HepG2 (cell line): ENCODE measurements around the gene RUSC1. TPM values are rescaled to one million over a fixed set of nuclear protein-coding genes. Genes with fewer than 3 reads are reported as not detected.

Experiments used
- CBX1 ChIP-seq: IDR thresholded peaks from one replicate; pipeline ENCODE4 v1.6.1; 2016; ENCODE audit warnings: antibody characterized with exemption, low read depth
- CEBPG ChIP-seq: IDR thresholded peaks from 2 replicates; pipeline ENCODE4 v1.6.1; 2016
- CREM ChIP-seq, 2 experiments: sonication (generic) in 1 of 2; formaldehyde crosslinking in 1 of 2; IDR thresholded peaks; 2 replicates each; pipeline versions ENCODE4 v1.4.0 to v1.6.1; 2016 to 2020; ENCODE audit warnings: antibody characterized with exemption in 1 of 2, mild to moderate bottlenecking in 1 of 2, missing genetic modification reagents in 1 of 2
- HMGA1 ChIP-seq: sonication (generic); formaldehyde crosslinking; conservative IDR thresholded peaks from 2 replicates; pipeline ENCODE4 v1.4.0; 2020; ENCODE audit warnings: missing genetic modification reagents
- NCOA5 ChIP-seq: sonication (generic); formaldehyde crosslinking; IDR thresholded peaks from 2 replicates; pipeline ENCODE4 v1.4.0; 2020; ENCODE audit warnings: missing genetic modification reagents
- RFXAP ChIP-seq: sonication (generic); formaldehyde crosslinking; IDR thresholded peaks from 2 replicates; pipeline ENCODE4 v1.4.0; 2020; ENCODE audit warnings: missing genetic modification reagents, borderline replicate concordance
- STAT5B ChIP-seq: sonication (generic); formaldehyde crosslinking; IDR thresholded peaks from 2 replicates; pipeline ENCODE4 v1.4.0; 2020; ENCODE audit warnings: missing genetic modification reagents
- TAF1 ChIP-seq: sonication (generic); formaldehyde crosslinking; IDR thresholded peaks from 2 replicates; pipeline ENCODE4 v1.4.0; 2020; ENCODE audit warnings: missing genetic modification reagents
- YY1 ChIP-seq: IDR thresholded peaks from 2 replicates; pipeline ENCODE4 v1.6.1; 2011; ENCODE audit warnings: low read length, low read depth, moderate library complexity, mild to moderate bottlenecking; ENCODE audit not compliant: insufficient read depth, insufficient replicate concordance
- ZEB1 ChIP-seq: IDR thresholded peaks from 2 replicates; pipeline ENCODE4 v1.6.1; 2012; ENCODE audit warnings: mild to moderate bottlenecking, low read depth, inconsistent platforms; ENCODE audit not compliant: insufficient replicate concordance
- ZNF230 ChIP-seq: sonication (generic); formaldehyde crosslinking; IDR thresholded peaks from 2 replicates; pipeline ENCODE4 v1.4.0; 2020; ENCODE audit warnings: mild to moderate bottlenecking, missing genetic modification reagents
- ZNF761 ChIP-seq: sonication (generic); formaldehyde crosslinking; conservative IDR thresholded peaks from 2 replicates; pipeline ENCODE4 v1.4.0; 2020; ENCODE audit warnings: mild to moderate bottlenecking, missing genetic modification reagents
- polyA plus RNA-seq, 8 experiments: library from polyadenylated mRNA; depleted of rRNA in 3 of 8; stranded (reverse) in 7 of 8; unstranded in 1 of 8; fragments of >200 nt; fragmentation: Illumina TruSeq in 4 of 8; extraction: Trizol in 4 of 8; gene quantifications; 2 replicates each; pipeline versions ENCODE4 v1.2.1 to v1.2.3, GENCODE V29; 2011 to 2016; ENCODE audit warnings: low read depth in 4 of 8, missing spikeins in 1 of 8, mixed read lengths in 1 of 8; ENCODE audit not compliant: insufficient read depth in 1 of 8
- total RNA-seq, 5 experiments: library from RNA; depleted of rRNA; stranded (reverse); fragments of >200 nt; fragmentation: Illumina TruSeq; extraction: Trizol; gene quantifications; 2 replicates each; pipeline ENCODE4 v1.2.3, GENCODE V29; 2016; ENCODE audit warnings: low read depth in 1 of 5
- TF ChIP-seq, protein P1 (sequence below): sonication (generic); formaldehyde crosslinking; IDR thresholded peaks from 2 replicates; pipeline ENCODE4 v1.5.1; 2020; ENCODE audit warnings: mild to moderate bottlenecking, missing genetic modification reagents, borderline replicate concordance
- TF ChIP-seq, protein P2 (sequence below): sonication (generic); formaldehyde crosslinking; IDR thresholded peaks from 2 replicates; pipeline ENCODE4 v1.4.0; 2020; ENCODE audit warnings: low read depth, mild to moderate bottlenecking, missing genetic modification reagents
- TF ChIP-seq, protein P3 (sequence below): IDR thresholded peaks from 2 replicates; pipeline ENCODE4 v1.6.1; 2016
- TF ChIP-seq, protein P4 (sequence below), 2 experiments: sonication (generic) in 1 of 2; formaldehyde crosslinking in 1 of 2; IDR thresholded peaks; 2 replicates each; pipeline versions ENCODE4 v1.4.0 to v1.6.1; 2018 to 2020; ENCODE audit warnings: missing genetic modification reagents in 2 of 2, borderline replicate concordance in 1 of 2, low read depth in 1 of 2, mild to moderate bottlenecking in 1 of 2, missing biosample characterization in 1 of 2
- TF ChIP-seq, protein P5 (sequence below): sonication (generic); formaldehyde crosslinking; IDR thresholded peaks from 2 replicates; pipeline ENCODE4 v1.8.0; 2022; ENCODE audit warnings: mild to moderate bottlenecking, missing genetic modification reagents, borderline replicate concordance

RUSC1 gene
- total and polyA plus RNA-seq, 2 of the 13 experiments (the other 11 are each of a cell fraction or from before 2014, with no cell fraction given): 18.7 to 20.4 TPM

DNA sequence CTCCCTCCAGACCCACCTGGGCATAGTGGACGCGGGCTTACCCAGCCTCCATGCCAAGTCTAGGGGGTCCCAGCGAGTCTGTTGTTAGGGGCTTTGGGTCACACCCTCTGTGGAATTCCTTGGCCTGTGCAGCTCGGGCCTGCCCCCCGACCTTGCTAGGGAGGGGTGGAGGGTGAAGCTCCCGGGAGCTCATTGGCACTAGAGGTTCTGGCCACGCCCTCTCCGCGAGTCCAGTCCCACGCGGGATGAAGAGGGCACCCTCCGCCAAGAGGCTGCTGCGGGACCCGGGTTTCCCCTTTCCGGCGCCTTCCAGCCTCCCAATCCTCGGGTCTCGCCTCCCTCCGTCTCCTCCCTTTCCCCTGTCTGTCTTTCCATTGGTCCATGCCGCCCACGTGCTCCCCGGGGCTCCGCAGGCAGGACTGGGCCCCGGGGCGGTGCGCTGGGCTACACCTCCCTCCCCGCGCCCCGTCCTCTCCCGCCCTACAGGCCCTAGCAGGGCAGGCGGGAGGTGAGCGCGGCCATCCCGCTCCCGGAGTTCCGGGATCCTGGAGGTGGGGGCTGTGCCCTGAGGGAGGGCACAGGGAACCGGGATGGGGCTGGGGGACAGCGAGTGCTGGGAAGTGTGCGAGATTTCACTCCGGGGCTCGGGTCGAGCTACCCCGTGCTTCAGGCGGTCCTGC lies 3.5 kb downstream of the RUSC1 start (continued):
- TF ChIP-seq, protein P1, sequence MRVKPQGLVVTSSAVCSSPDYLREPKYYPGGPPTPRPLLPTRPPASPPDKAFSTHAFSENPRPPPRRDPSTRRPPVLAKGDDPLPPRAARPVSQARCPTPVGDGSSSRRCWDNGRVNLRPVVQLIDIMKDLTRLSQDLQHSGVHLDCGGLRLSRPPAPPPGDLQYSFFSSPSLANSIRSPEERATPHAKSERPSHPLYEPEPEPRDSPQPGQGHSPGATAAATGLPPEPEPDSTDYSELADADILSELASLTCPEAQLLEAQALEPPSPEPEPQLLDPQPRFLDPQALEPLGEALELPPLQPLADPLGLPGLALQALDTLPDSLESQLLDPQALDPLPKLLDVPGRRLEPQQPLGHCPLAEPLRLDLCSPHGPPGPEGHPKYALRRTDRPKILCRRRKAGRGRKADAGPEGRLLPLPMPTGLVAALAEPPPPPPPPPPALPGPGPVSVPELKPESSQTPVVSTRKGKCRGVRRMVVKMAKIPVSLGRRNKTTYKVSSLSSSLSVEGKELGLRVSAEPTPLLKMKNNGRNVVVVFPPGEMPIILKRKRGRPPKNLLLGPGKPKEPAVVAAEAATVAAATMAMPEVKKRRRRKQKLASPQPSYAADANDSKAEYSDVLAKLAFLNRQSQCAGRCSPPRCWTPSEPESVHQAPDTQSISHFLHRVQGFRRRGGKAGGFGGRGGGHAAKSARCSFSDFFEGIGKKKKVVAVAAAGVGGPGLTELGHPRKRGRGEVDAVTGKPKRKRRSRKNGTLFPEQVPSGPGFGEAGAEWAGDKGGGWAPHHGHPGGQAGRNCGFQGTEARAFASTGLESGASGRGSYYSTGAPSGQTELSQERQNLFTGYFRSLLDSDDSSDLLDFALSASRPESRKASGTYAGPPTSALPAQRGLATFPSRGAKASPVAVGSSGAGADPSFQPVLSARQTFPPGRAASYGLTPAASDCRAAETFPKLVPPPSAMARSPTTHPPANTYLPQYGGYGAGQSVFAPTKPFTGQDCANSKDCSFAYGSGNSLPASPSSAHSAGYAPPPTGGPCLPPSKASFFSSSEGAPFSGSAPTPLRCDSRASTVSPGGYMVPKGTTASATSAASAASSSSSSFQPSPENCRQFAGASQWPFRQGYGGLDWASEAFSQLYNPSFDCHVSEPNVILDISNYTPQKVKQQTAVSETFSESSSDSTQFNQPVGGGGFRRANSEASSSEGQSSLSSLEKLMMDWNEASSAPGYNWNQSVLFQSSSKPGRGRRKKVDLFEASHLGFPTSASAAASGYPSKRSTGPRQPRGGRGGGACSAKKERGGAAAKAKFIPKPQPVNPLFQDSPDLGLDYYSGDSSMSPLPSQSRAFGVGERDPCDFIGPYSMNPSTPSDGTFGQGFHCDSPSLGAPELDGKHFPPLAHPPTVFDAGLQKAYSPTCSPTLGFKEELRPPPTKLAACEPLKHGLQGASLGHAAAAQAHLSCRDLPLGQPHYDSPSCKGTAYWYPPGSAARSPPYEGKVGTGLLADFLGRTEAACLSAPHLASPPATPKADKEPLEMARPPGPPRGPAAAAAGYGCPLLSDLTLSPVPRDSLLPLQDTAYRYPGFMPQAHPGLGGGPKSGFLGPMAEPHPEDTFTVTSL (CRISPR knock-in tag): no peak
- TF ChIP-seq, protein P2, sequence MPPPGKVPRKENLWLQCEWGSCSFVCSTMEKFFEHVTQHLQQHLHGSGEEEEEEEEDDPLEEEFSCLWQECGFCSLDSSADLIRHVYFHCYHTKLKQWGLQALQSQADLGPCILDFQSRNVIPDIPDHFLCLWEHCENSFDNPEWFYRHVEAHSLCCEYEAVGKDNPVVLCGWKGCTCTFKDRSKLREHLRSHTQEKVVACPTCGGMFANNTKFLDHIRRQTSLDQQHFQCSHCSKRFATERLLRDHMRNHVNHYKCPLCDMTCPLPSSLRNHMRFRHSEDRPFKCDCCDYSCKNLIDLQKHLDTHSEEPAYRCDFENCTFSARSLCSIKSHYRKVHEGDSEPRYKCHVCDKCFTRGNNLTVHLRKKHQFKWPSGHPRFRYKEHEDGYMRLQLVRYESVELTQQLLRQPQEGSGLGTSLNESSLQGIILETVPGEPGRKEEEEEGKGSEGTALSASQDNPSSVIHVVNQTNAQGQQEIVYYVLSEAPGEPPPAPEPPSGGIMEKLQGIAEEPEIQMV (CRISPR knock-in tag): no peak
- TF ChIP-seq, protein P3, sequence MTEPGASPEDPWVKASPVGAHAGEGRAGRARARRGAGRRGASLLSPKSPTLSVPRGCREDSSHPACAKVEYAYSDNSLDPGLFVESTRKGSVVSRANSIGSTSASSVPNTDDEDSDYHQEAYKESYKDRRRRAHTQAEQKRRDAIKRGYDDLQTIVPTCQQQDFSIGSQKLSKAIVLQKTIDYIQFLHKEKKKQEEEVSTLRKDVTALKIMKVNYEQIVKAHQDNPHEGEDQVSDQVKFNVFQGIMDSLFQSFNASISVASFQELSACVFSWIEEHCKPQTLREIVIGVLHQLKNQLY (CRISPR knock-in tag): no peak
- TF ChIP-seq, protein P4, sequence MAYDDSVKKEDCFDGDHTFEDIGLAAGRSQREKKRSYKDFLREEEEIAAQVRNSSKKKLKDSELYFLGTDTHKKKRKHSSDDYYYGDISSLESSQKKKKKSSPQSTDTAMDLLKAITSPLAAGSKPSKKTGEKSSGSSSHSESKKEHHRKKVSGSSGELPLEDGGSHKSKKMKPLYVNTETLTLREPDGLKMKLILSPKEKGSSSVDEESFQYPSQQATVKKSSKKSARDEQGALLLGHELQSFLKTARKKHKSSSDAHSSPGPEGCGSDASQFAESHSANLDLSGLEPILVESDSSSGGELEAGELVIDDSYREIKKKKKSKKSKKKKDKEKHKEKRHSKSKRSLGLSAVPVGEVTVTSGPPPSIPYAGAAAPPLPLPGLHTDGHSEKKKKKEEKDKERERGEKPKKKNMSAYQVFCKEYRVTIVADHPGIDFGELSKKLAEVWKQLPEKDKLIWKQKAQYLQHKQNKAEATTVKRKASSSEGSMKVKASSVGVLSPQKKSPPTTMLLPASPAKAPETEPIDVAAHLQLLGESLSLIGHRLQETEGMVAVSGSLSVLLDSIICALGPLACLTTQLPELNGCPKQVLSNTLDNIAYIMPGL (CRISPR knock-in tag; IDR thresholded peaks at IDR 0.05; ENCODE audit: borderline replicate concordance in 1 of 2, low read depth in 1 of 2): peak in 1 of 2 experiments; percentile 47; a peak in 2 of 4 replicates
- TF ChIP-seq ZNF761 (CRISPR knock-in tag) (no peak), STAT5B (CRISPR knock-in tag) (no peak), RFXAP (CRISPR knock-in tag) (peak; percentile 34), ZNF230 (CRISPR knock-in tag) (no peak), CEBPG (CRISPR knock-in tag) (no peak), NCOA5 (CRISPR knock-in tag) (no peak), ZEB1 (no peak), TAF1 (CRISPR knock-in tag) (peak; percentile 62; the same call in 1 of the 2 replicates), HMGA1 (CRISPR knock-in tag) (no peak), CBX1 (peak; percentile 17), CREM (IDR thresholded peaks at IDR 0.05) (no peak), CREM (CRISPR knock-in tag; IDR thresholded peaks at IDR 0.05) (no peak), YY1 (peak; percentile 54)
- TF ChIP-seq, protein P5, sequence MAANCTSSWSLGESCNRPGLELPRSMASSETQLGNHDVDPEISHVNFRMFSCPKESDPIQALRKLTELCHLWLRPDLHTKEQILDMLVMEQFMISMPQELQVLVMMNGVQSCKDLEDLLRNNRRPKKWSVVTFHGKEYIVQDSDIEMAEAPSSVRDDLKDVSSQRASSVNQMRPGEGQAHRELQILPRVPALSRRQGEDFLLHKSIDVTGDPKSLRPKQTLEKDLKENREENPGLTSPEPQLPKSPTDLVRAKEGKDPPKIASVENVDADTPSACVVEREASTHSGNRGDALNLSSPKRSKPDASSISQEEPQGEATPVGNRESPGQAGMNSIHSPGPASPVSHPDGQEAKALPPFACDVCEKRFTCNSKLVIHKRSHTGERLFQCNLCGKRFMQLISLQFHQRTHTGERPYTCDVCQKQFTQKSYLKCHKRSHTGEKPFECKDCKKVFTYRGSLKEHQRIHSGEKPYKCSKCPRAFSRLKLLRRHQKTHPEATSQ (CRISPR knock-in tag): no peak
